IPS DF 6.9 (cell line): ENCODE data around the gene HMGN4.

Experiments used
- DNase-seq: peaks from one replicate; pipeline ENCODE4 v3.0.0-alpha.2; 2013; ENCODE audit warnings: low read depth, low spot score
- H3K27ac ChIP-seq: one replicate; pipeline ENCODE4 v1.5.1; 2013; ENCODE audit warnings: low read length, control low read depth
- H3K27me3 ChIP-seq: 2 replicates; pipeline ENCODE4 v1.6.1; 2013; ENCODE audit warnings: mild to moderate bottlenecking, low read length; ENCODE audit not compliant: control insufficient read depth, insufficient read depth
- H3K36me3 ChIP-seq: 2 replicates; pipeline ENCODE4 v1.6.1; 2013; ENCODE audit warnings: low read length; ENCODE audit not compliant: control insufficient read depth, insufficient read depth
- H3K4me1 ChIP-seq: 2 replicates; pipeline ENCODE4 v1.6.1; 2013; ENCODE audit warnings: low read length; ENCODE audit not compliant: control insufficient read depth, insufficient read depth
- H3K4me3 ChIP-seq: 2 replicates; pipeline ENCODE4 v1.5.1; 2013; ENCODE audit warnings: mild to moderate bottlenecking, low read length
- H3K9me3 ChIP-seq: 2 replicates; pipeline ENCODE4 v1.6.1; 2013; ENCODE audit warnings: low read length, inconsistent platforms; ENCODE audit not compliant: control insufficient read depth, insufficient read depth
- WGBS: extraction: QIAGEN DNeasy Blood & Tissue Kit; methylation state at CpG from one replicate; pipeline ENCODE4 v1.1.7; 2013; ENCODE audit warnings: mixed read lengths, missing lambda C conversion rate; ENCODE audit not compliant: insufficient read length, insufficient coverage; 5-methylcytosine and 5-hydroxymethylcytosine counted together

HMGN4 gene

DNA sequence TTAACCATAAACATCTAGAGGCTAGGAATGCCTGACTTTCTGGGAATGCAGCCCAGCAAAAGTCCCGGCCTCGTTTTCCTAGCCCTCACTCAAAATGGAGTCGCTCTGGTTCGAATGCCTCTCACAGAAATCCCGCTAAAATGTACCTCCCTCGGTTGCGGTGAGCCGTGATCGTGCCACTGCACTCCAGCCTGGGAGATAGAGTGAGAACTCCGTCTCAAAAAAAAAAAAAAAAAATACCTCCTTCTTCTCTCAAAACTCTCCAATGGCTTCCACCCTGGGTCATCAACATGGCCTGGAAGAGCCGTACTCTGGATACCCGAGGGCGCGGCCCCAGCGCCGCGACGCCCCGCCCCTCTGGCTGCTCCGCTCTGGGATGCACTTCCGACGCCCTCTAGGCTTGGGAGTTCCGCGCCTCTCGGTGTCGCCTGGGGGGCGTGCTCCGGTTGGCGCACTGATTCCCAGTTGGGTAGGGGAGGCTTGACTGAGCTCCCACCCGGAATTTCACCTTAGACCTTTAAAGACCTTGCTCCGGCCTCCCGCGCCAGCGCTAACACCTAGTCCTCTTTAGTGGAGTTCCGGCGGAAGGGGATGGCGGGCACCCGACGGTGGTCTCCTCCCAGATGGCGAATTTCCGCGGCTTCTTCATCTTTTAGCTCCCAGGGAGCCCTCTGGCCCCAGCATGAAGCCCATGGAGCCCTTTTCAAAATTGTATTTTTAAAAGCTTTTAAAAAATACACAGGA is 12.3 kb downstream of the HMGN4 start:
- H3K4me1 ChIP-seq, result no peaks in the 10 kb centered on the region

DNA sequence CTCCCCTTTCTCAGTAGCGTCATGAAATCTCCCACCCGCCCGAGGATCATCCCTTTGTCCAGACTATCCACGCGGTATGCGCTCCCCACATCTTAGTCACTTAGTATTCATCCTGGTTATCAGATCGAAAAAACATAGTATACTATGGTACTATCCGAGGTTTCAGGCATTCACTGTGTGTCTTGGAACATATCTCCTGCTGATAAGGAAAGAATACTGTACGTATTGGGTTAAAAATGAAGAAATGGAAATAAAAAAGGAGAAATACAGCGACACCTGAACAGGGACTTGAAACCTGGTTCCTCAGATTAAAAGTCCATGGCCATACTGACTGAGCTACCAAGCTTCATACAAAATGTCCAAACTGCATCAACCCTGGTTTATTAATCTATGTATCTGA is 14.0 kb downstream of the HMGN4 start:
- no peaks in the 10 kb centered on the region for H3K9me3 ChIP-seq
- no peaks in the 10 kb centered on the region for H3K36me3 ChIP-seq
- no peaks in the 10 kb centered on the region for H3K27me3 ChIP-seq
- no CpG with 5 or more reads among the region's 10 CpGs for WGBS
- no peak overlapping the region for H3K4me3 ChIP-seq
- no peak overlapping the region for H3K27ac ChIP-seq
- H3K4me1 ChIP-seq, result no peaks in the 10 kb centered on the region
- no peak for DNase-seq

More for the DNA sequence above, 12.3 kb downstream of the HMGN4 start:
- DNase-seq, result no peak
- Histone ChIP-seq H3K27me3 (no peaks in the 10 kb centered on the region), H3K9me3 (no peaks in the 10 kb centered on the region), H3K27ac (no peak overlapping the region), H3K36me3 (no peaks in the 10 kb centered on the region), H3K4me3 (peak overlapping the region; percentile 40; the same call in 1 of the 2 replicates)
- no CpG with 5 or more reads among the region's 42 CpGs for WGBS

DNA sequence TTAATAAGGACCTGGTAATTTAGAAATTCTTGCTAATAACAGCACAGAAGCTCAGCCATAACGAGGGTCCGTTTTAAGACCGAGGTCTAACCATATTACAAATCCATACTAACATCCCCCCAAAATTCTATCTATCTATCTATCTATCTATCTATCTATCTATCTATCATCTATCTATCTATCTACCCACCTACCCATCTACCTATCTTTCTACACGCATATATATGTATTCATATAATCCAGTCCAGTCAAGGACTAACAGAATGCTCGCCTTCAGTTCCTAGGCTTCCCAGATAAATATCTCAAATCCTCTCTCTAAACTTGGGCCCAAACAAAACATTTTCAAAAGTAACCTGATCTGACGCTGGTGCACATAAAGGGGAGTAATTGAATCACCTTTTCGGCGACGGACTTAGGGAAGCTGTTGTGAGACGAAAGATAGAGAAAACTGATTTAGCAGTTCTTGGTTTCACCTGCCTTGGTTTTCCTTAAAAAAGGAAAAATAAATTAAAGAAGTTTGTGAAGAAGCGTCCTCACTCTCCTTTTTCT is 14.5 kb downstream of the HMGN4 start:
- no peaks in the 10 kb centered on the region for H3K4me1 ChIP-seq
- H3K4me3 ChIP-seq, result peak overlapping the region; percentile 99; the same call in 1 of the 2 replicates
- no peaks in the 10 kb centered on the region for H3K27me3 ChIP-seq
- DNase-seq, result no peak
- no peak overlapping the region for H3K27ac ChIP-seq
- no peaks in the 10 kb centered on the region for H3K36me3 ChIP-seq
- H3K9me3 ChIP-seq, result no peaks in the 10 kb centered on the region
- 100% methylated on average over 1 of the region's 11 CpGs for WGBS

DNA sequence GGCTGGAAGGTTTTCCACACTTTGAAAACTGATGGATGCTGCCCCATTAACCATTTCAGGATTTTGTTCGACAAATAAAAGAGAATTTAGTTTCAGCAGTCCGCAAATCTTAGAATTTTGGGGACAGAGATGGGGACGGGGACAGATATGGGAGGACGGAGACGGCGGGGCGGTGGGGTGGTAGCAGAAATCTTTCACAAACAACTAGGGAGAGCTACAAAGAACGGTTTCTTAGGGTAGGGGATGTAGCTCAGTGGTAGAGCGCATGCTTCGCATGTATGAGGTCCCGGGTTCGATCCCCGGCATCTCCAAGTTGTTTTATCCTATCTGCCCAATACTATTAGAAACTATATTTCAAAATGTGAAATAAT is 15.1 kb downstream of the HMGN4 start:
- H3K4me1 ChIP-seq, result no peaks in the 10 kb centered on the region
- DNase-seq, result no peak
- no CpG with 5 or more reads among the region's 13 CpGs for WGBS
- no peaks in the 10 kb centered on the region for H3K9me3 ChIP-seq
- H3K27me3 ChIP-seq, result no peaks in the 10 kb centered on the region
- no peak overlapping the region for H3K27ac ChIP-seq
- no peaks in the 10 kb centered on the region for H3K36me3 ChIP-seq
- peak overlapping the region; percentile 99; the same call in 1 of the 2 replicates for H3K4me3 ChIP-seq

DNA sequence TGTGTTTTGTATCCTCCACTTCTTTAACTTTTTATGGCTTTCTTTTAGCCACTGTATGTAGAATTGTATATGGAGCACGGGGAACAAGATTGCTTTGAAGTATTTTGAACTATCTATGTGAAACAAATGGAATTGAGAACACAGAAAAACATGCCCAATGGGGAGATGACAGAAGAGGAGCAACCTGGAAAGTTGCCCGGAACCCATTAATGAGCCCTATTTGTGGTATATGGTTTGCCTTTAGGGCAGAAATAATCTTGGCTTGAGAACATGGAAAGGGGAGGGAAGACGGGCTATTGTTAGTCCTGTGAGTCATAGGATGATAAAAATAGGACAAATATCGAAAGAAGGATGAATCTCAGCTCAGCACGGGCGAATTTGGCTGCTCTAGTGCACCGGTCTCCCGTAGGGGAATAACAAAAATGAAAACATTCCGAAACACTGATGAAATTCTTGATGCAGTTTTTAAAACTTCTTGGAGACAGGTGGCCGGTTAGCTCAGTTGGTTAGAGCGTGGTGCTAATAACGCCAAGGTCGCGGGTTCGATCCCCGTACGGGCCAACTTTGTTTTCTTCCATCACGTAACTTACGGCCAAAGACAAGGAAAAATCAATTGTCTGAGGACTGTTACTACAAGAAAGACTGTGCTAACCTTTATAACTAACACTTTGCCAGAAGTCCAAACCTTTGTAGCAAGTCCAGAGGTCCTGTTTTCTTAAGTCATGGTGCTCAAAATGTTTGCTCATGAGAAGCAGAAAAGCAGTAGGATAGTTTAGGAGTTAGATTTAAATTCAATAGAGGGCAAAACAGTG is 15.7 kb downstream of the HMGN4 start:
- DNase-seq, result no peak
- no CpG with 5 or more reads among the region's 19 CpGs for WGBS
- no peaks in the 10 kb centered on the region for H3K36me3 ChIP-seq
- no peaks in the 10 kb centered on the region for H3K4me1 ChIP-seq
- H3K9me3 ChIP-seq, result no peaks in the 10 kb centered on the region
- no peaks in the 10 kb centered on the region for H3K27me3 ChIP-seq
- no peak overlapping the region for H3K27ac ChIP-seq
- peak overlapping the region; percentile 99; the same call in 1 of the 2 replicates for H3K4me3 ChIP-seq

DNA sequence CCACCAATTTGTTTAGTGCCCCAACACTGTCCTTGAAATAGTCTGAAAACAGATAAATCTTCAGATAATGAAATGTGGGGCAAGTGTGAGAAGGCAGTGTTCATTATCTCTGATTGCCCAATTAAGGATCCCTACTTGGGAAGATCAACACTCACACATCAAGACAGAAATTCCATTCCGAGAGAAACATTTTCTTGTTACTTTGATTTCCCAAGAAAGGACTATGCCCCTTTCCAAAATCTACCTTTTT is 16.2 kb downstream of the HMGN4 start:
- Histone ChIP-seq H3K4me3 (peak overlapping the region; percentile 99; the same call in 1 of the 2 replicates), H3K27ac (no peak overlapping the region), H3K36me3 (no peaks in the 10 kb centered on the region), H3K27me3 (no peaks in the 10 kb centered on the region), H3K4me1 (no peaks in the 10 kb centered on the region), H3K9me3 (no peaks in the 10 kb centered on the region)
- WGBS, result no CpG with 5 or more reads among the region's 1 CpG
- DNase-seq, result no peak

DNA sequence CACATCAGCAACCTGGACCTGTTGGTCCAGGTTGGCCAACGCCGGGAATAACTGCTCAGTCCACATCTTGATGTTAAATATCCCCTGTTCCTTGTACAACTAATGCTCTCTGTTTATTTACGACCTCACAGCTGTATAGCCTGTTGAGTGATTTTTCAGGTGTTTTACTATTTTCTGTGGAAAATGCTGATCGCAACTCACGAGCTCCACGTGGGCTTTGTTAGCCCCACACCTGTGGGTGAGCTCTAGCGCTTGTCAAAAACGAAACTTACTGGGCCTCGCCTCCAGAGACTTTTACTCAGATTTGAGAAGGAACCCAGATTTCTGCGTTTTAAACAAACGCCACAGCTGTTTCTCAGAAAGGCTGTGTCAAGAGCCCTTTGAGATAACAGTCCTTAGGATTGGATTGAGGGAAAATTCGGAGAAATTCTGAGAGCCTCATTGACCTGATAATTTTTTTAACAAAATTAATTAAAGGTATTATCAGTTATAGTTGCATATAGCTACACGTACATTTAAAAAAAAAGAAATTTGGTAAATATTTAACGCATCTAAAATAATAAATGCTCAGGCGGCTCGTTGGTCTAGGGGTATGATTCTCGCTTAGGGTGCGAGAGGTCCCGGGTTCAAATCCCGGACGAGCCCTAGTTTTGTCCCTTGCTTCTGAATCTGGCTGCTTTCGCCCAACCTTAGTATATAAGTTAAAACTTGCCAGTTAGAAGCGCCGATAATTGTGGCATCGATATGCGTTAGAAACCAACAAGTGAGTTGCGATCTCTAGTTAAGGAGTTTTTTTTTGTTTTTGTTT is 16.7 kb downstream of the HMGN4 start:
- Histone ChIP-seq H3K4me3 (peak overlapping the region; percentile 99; the same call in 1 of the 2 replicates), H3K4me1 (no peaks in the 10 kb centered on the region), H3K36me3 (no peaks in the 10 kb centered on the region), H3K9me3 (no peaks in the 10 kb centered on the region), H3K27ac (no peak overlapping the region), H3K27me3 (no peaks in the 10 kb centered on the region)
- DNase-seq, result no peak
- no CpG with 5 or more reads among the region's 27 CpGs for WGBS

DNA sequence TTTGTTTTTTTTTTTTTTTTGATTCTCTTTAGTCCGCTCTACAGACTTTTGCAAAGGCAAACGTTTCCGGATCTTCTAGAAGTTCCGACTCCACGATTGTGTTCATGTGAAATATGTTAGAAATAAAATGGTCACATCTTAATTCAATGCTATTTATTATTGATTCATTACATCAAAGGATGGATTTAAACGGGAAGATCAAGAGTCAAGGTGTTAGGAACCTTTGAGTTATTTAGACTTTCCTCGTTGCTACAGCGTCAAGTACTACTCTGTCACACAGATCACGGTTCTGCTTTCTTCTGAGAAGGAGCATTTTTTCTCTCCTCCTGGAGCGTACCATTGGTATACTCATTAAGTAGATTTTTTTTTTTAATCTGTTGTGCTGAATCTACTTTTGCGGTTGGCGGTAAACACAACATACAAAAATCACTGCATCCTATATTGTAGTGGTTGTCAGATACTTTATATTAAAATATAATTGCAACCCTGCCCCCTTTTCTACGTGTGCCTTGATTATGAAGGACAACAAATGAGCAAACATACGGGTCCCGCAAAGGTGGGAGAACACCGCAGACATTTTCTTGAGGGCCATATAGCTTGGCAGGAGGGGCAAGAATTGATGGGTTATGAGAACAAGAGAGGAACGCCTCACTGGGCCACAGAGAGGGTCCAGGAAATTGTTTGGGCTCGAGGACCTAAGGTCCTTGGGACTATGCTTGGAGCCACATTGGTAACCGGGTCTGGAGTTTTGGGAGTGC is 17.5 kb downstream of the HMGN4 start:
- H3K4me3 ChIP-seq, result peak overlapping the region; percentile 57; the same call in 1 of the 2 replicates
- no peaks in the 10 kb centered on the region for H3K36me3 ChIP-seq
- no peaks in the 10 kb centered on the region for H3K9me3 ChIP-seq
- no peaks in the 10 kb centered on the region for H3K4me1 ChIP-seq
- no peak for DNase-seq
- WGBS, result no CpG with 5 or more reads among the region's 19 CpGs
- H3K27ac ChIP-seq, result no peak overlapping the region
- no peaks in the 10 kb centered on the region for H3K27me3 ChIP-seq

DNA sequence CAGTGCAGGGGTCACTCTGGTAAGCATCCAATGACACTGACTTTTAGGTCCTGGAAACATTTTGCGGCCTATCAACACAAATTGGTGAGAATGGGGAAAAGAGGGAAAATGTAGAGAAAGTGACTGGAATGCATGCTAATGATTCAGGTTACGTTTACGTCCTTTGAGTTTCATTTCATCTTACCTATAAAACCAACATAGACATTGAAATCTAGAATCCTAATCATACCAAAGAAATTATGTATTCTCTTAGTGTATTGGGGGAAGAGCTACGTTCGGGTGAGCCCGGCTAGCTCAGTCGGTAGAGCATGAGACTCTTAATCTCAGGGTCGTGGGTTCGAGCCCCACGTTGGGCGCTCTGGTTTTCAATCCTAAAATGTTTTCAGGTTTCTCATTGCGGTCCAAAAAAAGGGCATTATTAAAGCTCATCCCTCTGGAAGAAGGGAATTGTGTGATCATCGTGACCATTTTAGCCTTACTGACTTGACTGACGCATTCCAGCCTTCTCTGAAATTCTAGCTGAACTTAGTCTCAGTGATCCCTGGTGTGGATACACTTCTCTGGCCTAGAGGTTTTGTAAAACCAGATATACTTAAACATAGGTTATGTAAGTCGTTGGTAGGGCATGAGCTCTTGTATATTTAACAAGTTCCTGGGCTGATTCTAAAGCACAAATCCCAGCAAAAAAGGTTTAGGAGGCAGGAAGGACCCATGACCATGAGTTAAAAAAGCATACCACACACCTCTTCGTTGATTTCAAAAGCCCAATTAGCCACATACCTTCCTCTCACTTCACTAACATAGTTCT is 18.3 kb downstream of the HMGN4 start:
- no peak for DNase-seq
- H3K9me3 ChIP-seq, result 0 out of 2 replicates have a peak, but pooled peaks cover under 1% of the 10 kb centered on the region
- no CpG with 5 or more reads among the region's 16 CpGs for WGBS
- H3K4me1 ChIP-seq, result no peaks in the 10 kb centered on the region
- no peaks in the 10 kb centered on the region for H3K36me3 ChIP-seq
- peak overlapping the region; percentile 57; the same call in 1 of the 2 replicates for H3K4me3 ChIP-seq
- no peak overlapping the region for H3K27ac ChIP-seq
- no peaks in the 10 kb centered on the region for H3K27me3 ChIP-seq
